HepG2 (cell line): ENCODE measurements around the gene TUNAR. TPM values are rescaled to one million over a fixed set of nuclear protein-coding genes. Genes with fewer than 3 reads are reported as not detected.

ENCODE experiments used
- ATAC-seq: fragments of 200-7000 bp; cut with Tn5 transposase; 3 replicates; pipeline ENCODE4 v1.9.1; 2020; ENCODE audit warnings: mild to moderate bottlenecking, moderate library complexity
- BruUV-seq: library from RNA; stranded (reverse); fragments of 400-500 nt; replicated peaks from 2 replicates; lab custom pipeline; 2021; lab: Mats Ljungman, UMichigan
- CTCF ChIA-PET: fragments of 300-600 bp; formaldehyde crosslinking; extraction: SDS; loops from one replicate; lab custom pipeline; 2021; ENCODE audit warnings: low total read pairs, inconsistent platforms, low intra/inter-chr PET ratio; lab: Yijun Ruan, JAX
- POLR2A ChIA-PET: fragments of 350-600 bp; sonication (Branson Sonifier 250); formaldehyde crosslinking; loops from one replicate; lab custom pipeline; 2020; ENCODE audit warnings: antibody characterized with exemption, inconsistent platforms; lab: Yijun Ruan, JAX
- DNase-seq: peaks from one replicate; pipeline ENCODE4 v3.0.0-alpha.2; 2015; ENCODE audit warnings: low spot score
- FAIRE-seq: peaks from 3 replicates; lab custom pipeline; 2011; peaks lifted over from hg19 to GRCh38; lab: Jason Lieb, UNC
- H2AFZ ChIP-seq: one replicate; pipeline ENCODE4 v1.6.1; 2011; ENCODE audit warnings: low read length, inconsistent platforms
- H3K27ac ChIP-seq: fragments of 300-600 bp; 3 replicates; pipeline ENCODE4 v1.8.0; 2011; ENCODE audit warnings: mixed run types, mild to moderate bottlenecking, mixed read lengths, low read length, inconsistent platforms; ENCODE audit not compliant: insufficient read depth; ENCODE audit errors: extremely low read length
- H3K27me3 ChIP-seq, 2 experiments: fragments of 200-600 bp in 1 of 2; 2 replicates in 1 of 2; 3 replicates in 1 of 2; pipeline versions ENCODE4 v1.6.0 to v1.8.0; 2011; ENCODE audit warnings: low read length in 2 of 2, mild to moderate bottlenecking in 2 of 2, moderate library complexity in 2 of 2, inconsistent platforms in 1 of 2; ENCODE audit not compliant: insufficient read depth in 2 of 2, control insufficient read depth in 1 of 2
- H3K36me3 ChIP-seq, 2 experiments: fragments of 200-600 bp in 1 of 2; replicated peaks in 1 of 2; 2 replicates in 1 of 2; 3 replicates in 1 of 2; pipeline versions ENCODE4 v1.5.1 to v1.8.0; 2011; ENCODE audit warnings: low read length in 2 of 2, inconsistent platforms in 1 of 2; ENCODE audit not compliant: insufficient read depth in 2 of 2, control insufficient read depth in 1 of 2
- H3K4me1 ChIP-seq: 2 replicates; pipeline ENCODE4 v1.5.1; 2012; ENCODE audit warnings: low read length, inconsistent platforms; ENCODE audit not compliant: insufficient read depth
- H3K4me2 ChIP-seq: 2 replicates; pipeline ENCODE4 v1.6.0; 2011; ENCODE audit warnings: low read depth, low read length, inconsistent platforms
- H3K4me3 ChIP-seq, 3 experiments: fragments of 200-600 bp in 1 of 3; sonication (generic), shearing (Covaris generic) in 1 of 3; replicated peaks in 1 of 3; 2 replicates each; pipeline ENCODE4 v1.5.1; 2011 to 2016; ENCODE audit warnings: low read length in 3 of 3, inconsistent platforms in 2 of 3, low read depth in 2 of 3, mild to moderate bottlenecking in 2 of 3, control low read depth in 1 of 3, mixed read lengths in 1 of 3; ENCODE audit not compliant: insufficient read depth in 1 of 3
- H3K79me2 ChIP-seq: one replicate; pipeline ENCODE4 v1.6.1; 2011; ENCODE audit warnings: low read length, inconsistent platforms; ENCODE audit not compliant: insufficient read depth
- H3K9ac ChIP-seq: 2 replicates; pipeline ENCODE4 v1.6.0; 2011; ENCODE audit warnings: mild to moderate bottlenecking, low read depth, low read length, inconsistent platforms; ENCODE audit not compliant: insufficient read depth
- H3K9me3 ChIP-seq: 2 replicates; pipeline ENCODE4 v1.5.1; 2012; ENCODE audit warnings: mild to moderate bottlenecking, low read length
- H4K20me1 ChIP-seq: 2 replicates; pipeline ENCODE4 v1.6.0; 2011; ENCODE audit warnings: inconsistent platforms, mild to moderate bottlenecking, low read length, moderate library complexity; ENCODE audit not compliant: insufficient read depth
- ATF6 ChIP-seq: sonication (generic); formaldehyde crosslinking; conservative IDR thresholded peaks from 2 replicates; pipeline ENCODE4 v1.4.0; 2020; ENCODE audit warnings: missing genetic modification reagents
- KAT2B ChIP-seq: fragments of 150-350 bp; IDR thresholded peaks from 2 replicates; pipeline ENCODE4 v1.6.1; 2014; ENCODE audit warnings: low read depth, low read length, borderline replicate concordance
- KDM2A ChIP-seq: sonication (generic); formaldehyde crosslinking; IDR thresholded peaks from 2 replicates; pipeline ENCODE4 v1.4.0; 2020; ENCODE audit warnings: low read depth, missing genetic modification reagents, borderline replicate concordance
- KLF13 ChIP-seq: sonication (generic); formaldehyde crosslinking; IDR thresholded peaks from 2 replicates; pipeline ENCODE4 v1.4.0; 2020; ENCODE audit warnings: mild to moderate bottlenecking, missing genetic modification reagents
- MAZ ChIP-seq, 2 experiments: sonication (generic) in 1 of 2; formaldehyde crosslinking in 1 of 2; IDR thresholded peaks; 2 replicates each; pipeline versions ENCODE4 v1.5.0 to v1.6.1; 2012 to 2020; ENCODE audit warnings: low read depth in 2 of 2, mild to moderate bottlenecking in 2 of 2, borderline replicate concordance in 1 of 2, improper control_type of control experiment in 1 of 2, low read length in 1 of 2, missing genetic modification reagents in 1 of 2, moderate library complexity in 1 of 2
- MIER3 ChIP-seq: IDR thresholded peaks from 2 replicates; pipeline ENCODE4 v1.6.1; 2016; ENCODE audit warnings: missing compliant biosample characterization, borderline replicate concordance
- MTERF4 ChIP-seq: sonication (generic); formaldehyde crosslinking; IDR thresholded peaks from 2 replicates; pipeline ENCODE4 v1.8.0; 2023; ENCODE audit warnings: mild to moderate bottlenecking, missing genetic modification reagents
- RXRA ChIP-seq: sonication (generic); formaldehyde crosslinking; IDR thresholded peaks from 2 replicates; pipeline ENCODE4 v1.5.1; 2020; ENCODE audit warnings: missing genetic modification reagents
- RXRB ChIP-seq: IDR thresholded peaks from 2 replicates; pipeline ENCODE4 v1.6.1; 2016; ENCODE audit warnings: borderline replicate concordance, missing genetic modification reagents, missing compliant biosample characterization
- TARDBP ChIP-seq: sonication (generic); formaldehyde crosslinking; IDR thresholded peaks from 2 replicates; pipeline ENCODE4 v1.8.0; 2022; ENCODE audit warnings: mild to moderate bottlenecking, missing genetic modification reagents
- TMF1 ChIP-seq: sonication (generic); formaldehyde crosslinking; IDR thresholded peaks from 2 replicates; pipeline ENCODE4 v1.8.1; 2022; ENCODE audit warnings: low read depth, missing genetic modification reagents
- WGBS: methylation state at CpG from one replicate; pipeline ENCODE4 v1.1.6; 2017; ENCODE audit warnings: low lambda C conversion rate; 5-methylcytosine and 5-hydroxymethylcytosine counted together
- in situ Hi-C: cut with HindIII; loops from 2 replicates; pipeline ENCODE4 v1.10.0; 2017; ENCODE audit warnings: low pct_unique_long_range_greater_than_20kb; ENCODE audit not compliant: extremely low pct_ligation_motif_present
- intact Hi-C: fragments of 100-400 bp; cut with micrococcal nuclease; formaldehyde crosslinking; loops from one replicate; pipeline ENCODE4 v1.10.0; 2022; ENCODE audit not compliant: unreplicated experiment
- polyA plus RNA-seq, 8 experiments: library from polyadenylated mRNA; depleted of rRNA in 3 of 8; stranded (reverse) in 7 of 8; unstranded in 1 of 8; fragments of >200 nt; fragmentation: Illumina TruSeq in 4 of 8; extraction: Trizol in 4 of 8; gene quantifications; 2 replicates each; pipeline versions ENCODE4 v1.2.1 to v1.2.3, GENCODE V29; 2011 to 2016; ENCODE audit warnings: low read depth in 4 of 8, missing spikeins in 1 of 8, mixed read lengths in 1 of 8; ENCODE audit not compliant: insufficient read depth in 1 of 8
- total RNA-seq, 5 experiments: library from RNA; depleted of rRNA; stranded (reverse); fragments of >200 nt; fragmentation: Illumina TruSeq; extraction: Trizol; gene quantifications; 2 replicates each; pipeline ENCODE4 v1.2.3, GENCODE V29; 2016; ENCODE audit warnings: low read depth in 1 of 5

Gene TUNAR
- total and polyA plus RNA-seq, 2 of the 13 experiments (the other 11 are each of a cell fraction or from before 2014, with no cell fraction given), result not detected

GRCh38 chr14:95830386-95830785 is 46.2 kb upstream of the TUNAR start:
- WGBS, result no CpG with 5 or more reads among the region's 3 CpGs
- no peak overlapping the region for H3K27ac ChIP-seq
- FAIRE-seq, result no peak

More at GRCh38 chr14:95830386-95830785, 46.2 kb upstream of the TUNAR start:
- TF ChIP-seq MTERF4 (CRISPR knock-in tag) (no peak), MIER3 (CRISPR knock-in tag) (no peak), KDM2A (CRISPR knock-in tag) (no peak), RXRB (CRISPR knock-in tag) (no peak), RXRA (CRISPR knock-in tag) (no peak), TARDBP (CRISPR knock-in tag) (no peak), ATF6 (CRISPR knock-in tag) (no peak), KAT2B (no peak), KLF13 (no peak), MAZ (IDR thresholded peaks at IDR 0.05; ENCODE audit: borderline replicate concordance, low read depth, low read length) (no peak), MAZ (CRISPR knock-in tag; IDR thresholded peaks at IDR 0.05; ENCODE audit: low read depth) (no peak), TMF1 (CRISPR knock-in tag) (no peak)
- Histone ChIP-seq H3K4me3 (no peak overlapping the region), H2AFZ (no peak overlapping the region), H3K27me3 (peaks cover 0 to 2% of the 10 kb centered on the region in 2 experiments; a peak in 1 of 5 replicates), H3K79me2 (no peaks in the 10 kb centered on the region), H3K4me2 (no peak overlapping the region), H4K20me1 (no peaks in the 10 kb centered on the region), H3K9me3 (no peaks in the 10 kb centered on the region), H3K4me1 (no peaks in the 10 kb centered on the region), H3K36me3 (no peaks in the 10 kb centered on the region), H3K9ac (no peak overlapping the region)
- ChIA-PET CTCF (no interaction called here), POLR2A (no interaction called here)
- no peak for ATAC-seq
- in situ Hi-C loops (no loop called here), intact Hi-C loops (no loop called here)
- BruUV-seq, result no TSS peak
- no peak for DNase-seq
